BJ (cell line): Measurements from ENCODE around the gene SUSD6. TPM values are rescaled to one million over a fixed set of nuclear protein-coding genes. Genes with fewer than 3 reads are reported as not detected.

Experiments used
- CTCF ChIA-PET: fragments of 350-600 bp; formaldehyde crosslinking; extraction: SDS; loops from one replicate; lab custom pipeline; 2021; ENCODE audit warnings: antibody characterized with exemption, inconsistent platforms; lab: Yijun Ruan, JAX
- POLR2A ChIA-PET: fragments of 300-600 bp; sonication (Branson Sonifier 250); formaldehyde crosslinking; extraction: SDS; loops from one replicate; lab custom pipeline; 2021; ENCODE audit warnings: antibody characterized with exemption; lab: Charles Lee
- DNase-seq: peaks from one replicate; pipeline ENCODE4 v3.0.0-alpha.2; 2011; ENCODE audit warnings: low read depth
- H3K27me3 ChIP-seq: 2 replicates; pipeline ENCODE4 v1.6.0; 2011; ENCODE audit warnings: low read length; ENCODE audit not compliant: control insufficient read depth, insufficient read depth
- H3K36me3 ChIP-seq: 2 replicates; pipeline ENCODE4 v1.5.1; 2011; ENCODE audit warnings: low read length; ENCODE audit not compliant: control insufficient read depth, insufficient read depth
- H3K4me3 ChIP-seq: 2 replicates; pipeline ENCODE4 v1.5.1; 2011; ENCODE audit warnings: low read depth, mild to moderate bottlenecking, control low read depth, low read length
- polyA plus RNA-seq: library from polyadenylated mRNA; depleted of rRNA; stranded (reverse); fragments of >200 nt; gene quantifications from 2 replicates; pipeline ENCODE4 v1.2.3, GENCODE V29; 2011
- TF ChIP-seq, protein P1 (sequence below): IDR thresholded peaks from 2 replicates; pipeline ENCODE4 v1.5.1; 2011; ENCODE audit warnings: low read depth, mild to moderate bottlenecking, control low read depth, inconsistent platforms, low read length, moderate library complexity; ENCODE audit not compliant: insufficient read depth

SUSD6 gene
- polyA plus RNA-seq, 1 experiment: 20.3 TPM

DNA sequence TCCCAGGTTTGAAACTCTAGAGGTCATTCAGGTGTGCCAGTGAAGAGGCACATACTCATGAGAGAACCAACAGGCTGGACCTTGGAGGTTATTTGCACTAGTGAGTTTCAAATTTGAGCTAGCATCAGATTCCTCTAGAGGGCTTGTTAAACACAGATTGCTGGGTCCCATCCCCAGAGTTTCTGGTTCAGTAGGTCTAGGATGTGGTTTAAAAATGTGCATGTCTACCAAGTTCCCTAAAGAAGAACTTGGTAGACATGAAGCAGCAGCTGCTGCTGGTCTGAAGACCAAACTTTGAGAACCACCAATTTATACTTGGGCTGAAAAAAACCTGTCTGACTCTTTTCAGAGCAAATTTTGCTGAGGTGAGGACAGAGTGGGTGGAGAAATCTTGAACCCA, 61.7 kb downstream of the SUSD6 start:
- ChIA-PET CTCF (interaction anchor here (1.3 kb wide), 2 partner anchors 37 to 55 kb away, joined by 3 read pairs; no protein-coding TSS in a partner anchor), POLR2A (no interaction called here)
- TF ChIP-seq, protein P1, sequence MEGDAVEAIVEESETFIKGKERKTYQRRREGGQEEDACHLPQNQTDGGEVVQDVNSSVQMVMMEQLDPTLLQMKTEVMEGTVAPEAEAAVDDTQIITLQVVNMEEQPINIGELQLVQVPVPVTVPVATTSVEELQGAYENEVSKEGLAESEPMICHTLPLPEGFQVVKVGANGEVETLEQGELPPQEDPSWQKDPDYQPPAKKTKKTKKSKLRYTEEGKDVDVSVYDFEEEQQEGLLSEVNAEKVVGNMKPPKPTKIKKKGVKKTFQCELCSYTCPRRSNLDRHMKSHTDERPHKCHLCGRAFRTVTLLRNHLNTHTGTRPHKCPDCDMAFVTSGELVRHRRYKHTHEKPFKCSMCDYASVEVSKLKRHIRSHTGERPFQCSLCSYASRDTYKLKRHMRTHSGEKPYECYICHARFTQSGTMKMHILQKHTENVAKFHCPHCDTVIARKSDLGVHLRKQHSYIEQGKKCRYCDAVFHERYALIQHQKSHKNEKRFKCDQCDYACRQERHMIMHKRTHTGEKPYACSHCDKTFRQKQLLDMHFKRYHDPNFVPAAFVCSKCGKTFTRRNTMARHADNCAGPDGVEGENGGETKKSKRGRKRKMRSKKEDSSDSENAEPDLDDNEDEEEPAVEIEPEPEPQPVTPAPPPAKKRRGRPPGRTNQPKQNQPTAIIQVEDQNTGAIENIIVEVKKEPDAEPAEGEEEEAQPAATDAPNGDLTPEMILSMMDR: no peak
- no peaks in the 10 kb centered on the region for H3K36me3 ChIP-seq
- H3K4me3 ChIP-seq: no peak overlapping the region
- H3K27me3 ChIP-seq: no peaks in the 10 kb centered on the region
- no peak for DNase-seq

DNA sequence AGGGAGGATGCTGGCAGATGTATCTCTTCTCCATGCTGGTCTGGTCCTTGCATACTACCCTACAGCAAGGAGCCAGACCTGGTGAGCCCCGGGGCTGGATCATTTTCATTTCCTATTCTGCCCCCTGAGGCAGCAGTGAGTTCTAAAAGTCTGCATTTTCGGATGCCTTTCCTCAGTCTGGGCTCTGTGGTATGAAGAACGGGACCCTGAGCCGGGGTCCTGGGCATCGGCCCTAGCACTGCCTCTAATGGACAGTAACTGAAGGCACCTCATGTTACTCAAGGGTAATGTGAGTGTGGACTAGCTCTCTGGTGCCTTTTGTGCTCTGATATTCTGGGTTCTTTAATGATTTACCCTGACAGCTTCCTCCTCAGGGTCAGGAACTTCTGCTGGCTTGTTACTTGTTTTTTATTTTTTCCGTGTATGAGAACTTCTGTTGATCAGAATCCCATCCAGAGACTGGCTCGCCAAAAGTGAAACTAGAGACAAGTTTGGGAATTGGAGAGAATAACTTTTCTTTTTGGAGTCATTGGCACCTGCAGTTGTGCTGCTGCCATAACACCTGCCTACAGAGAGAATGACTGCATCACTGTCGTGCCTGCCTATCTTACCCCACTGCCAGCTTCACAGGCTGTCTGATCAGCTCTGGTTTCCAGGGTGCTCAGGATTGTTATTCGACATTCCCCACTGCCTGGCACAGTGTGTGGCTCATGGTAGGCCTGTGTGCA, 62.3 kb downstream of the SUSD6 start:
- Histone ChIP-seq H3K4me3 (no peak overlapping the region), H3K27me3 (no peaks in the 10 kb centered on the region), H3K36me3 (no peaks in the 10 kb centered on the region)
- TF ChIP-seq, protein P1: no peak
- no peak for DNase-seq
- POLR2A ChIA-PET: no interaction called here
- CTCF ChIA-PET: interaction anchor here (1.3 kb wide), 2 partner anchors 36 to 54 kb away, joined by 3 read pairs; no protein-coding TSS in a partner anchor

DNA sequence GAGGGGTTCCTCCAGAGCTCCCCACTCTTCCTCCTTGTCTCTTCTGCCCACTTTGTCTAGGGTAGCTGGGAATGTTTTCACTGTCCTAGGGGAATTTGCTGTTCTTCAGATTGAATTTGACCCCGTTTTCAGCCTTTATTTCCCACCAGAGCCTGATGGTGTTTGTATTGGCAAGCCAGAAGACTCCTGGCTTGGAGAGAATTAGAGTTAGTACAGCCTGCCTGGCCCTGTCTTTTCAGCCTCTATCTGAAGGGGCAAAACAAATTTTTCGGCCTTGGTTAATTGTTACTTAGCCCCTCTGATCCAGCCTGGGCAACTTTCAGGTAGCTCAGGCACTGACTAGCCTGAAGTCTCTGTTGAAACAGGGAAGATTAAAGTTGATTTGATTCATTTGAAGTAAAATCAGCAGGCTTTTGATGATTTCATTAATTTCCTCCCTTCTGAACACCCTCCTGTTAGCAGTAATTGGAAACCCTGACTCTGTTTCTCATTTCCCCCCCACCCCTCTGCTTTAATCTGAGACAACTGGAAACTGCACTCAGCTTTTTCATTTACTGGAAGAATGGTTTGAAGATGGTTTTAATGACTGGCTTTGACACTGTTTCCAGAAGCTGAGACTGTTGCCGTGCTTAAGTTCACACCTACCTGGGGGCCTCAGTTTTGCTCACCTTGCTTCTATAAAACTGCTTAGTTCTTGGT, 63.3 kb downstream of the SUSD6 start:
- ChIA-PET CTCF (interaction anchor here (1.3 kb wide), 1 partner anchor 53 kb away, joined by 3 read pairs; no protein-coding TSS in a partner anchor), POLR2A (no interaction called here)
- H3K4me3 ChIP-seq: no peak overlapping the region
- TF ChIP-seq, protein P1: no peak
- no peak for DNase-seq
- no peaks in the 10 kb centered on the region for H3K36me3 ChIP-seq
- H3K27me3 ChIP-seq: no peaks in the 10 kb centered on the region

DNA sequence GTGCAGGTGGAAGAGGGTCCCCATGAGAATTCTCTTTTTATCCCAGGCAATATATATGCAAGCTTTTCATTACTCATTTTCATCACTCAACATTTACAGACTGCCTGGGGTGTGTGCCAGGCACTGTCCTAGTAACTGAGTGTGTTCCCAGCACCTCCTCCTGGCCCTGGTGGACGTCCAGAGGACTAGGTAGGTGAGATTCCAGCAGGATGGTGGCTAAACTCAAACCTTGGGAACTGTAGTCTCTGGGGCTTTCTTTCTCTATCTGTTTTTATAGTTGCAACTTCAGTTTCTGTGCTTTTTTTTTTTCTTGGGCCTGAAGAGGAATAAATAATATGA, 63.8 kb downstream of the SUSD6 start:
- no peak for DNase-seq
- Histone ChIP-seq H3K36me3 (no peaks in the 10 kb centered on the region), H3K4me3 (no peak overlapping the region), H3K27me3 (no peaks in the 10 kb centered on the region)
- TF ChIP-seq, protein P1: no peak
- POLR2A ChIA-PET: no interaction called here
- CTCF ChIA-PET: no interaction called here

DNA sequence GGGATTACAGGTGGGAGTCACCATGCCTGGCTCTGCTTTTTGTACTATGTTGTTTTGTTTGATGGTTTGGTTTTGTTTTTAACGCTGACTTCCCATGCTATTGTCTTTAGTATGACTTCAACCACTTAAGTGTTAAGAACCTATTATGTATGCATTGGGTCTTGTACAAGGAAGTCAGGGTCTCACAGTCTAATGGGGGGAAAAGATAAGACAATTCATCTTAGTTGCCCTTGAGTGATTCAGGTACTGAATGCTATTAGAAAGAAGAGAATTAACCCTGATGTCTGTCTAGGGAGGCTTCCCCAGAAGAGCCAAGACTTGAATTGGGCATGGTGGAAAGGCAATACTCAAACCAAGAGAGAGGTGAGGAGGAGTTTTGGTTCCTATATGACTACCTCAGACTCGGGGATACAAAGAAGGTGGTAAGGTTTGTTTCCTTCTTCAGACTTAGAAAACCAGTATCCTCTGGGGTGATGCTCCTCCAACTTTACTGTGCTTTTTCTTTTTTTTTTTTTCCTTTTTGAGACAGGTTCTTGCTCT, 64.6 kb downstream of the SUSD6 start:
- TF ChIP-seq, protein P1: no peak
- CTCF ChIA-PET: no interaction called here
- Histone ChIP-seq H3K27me3 (no peaks in the 10 kb centered on the region), H3K4me3 (no peak overlapping the region), H3K36me3 (no peaks in the 10 kb centered on the region)
- no peak for DNase-seq
- POLR2A ChIA-PET: no interaction called here
